Activated T-cell treated with anti-CD3 and anti-CD28 coated beads, Interleukin-2, amount 50 U/mL, for 4 hours (primary cell): ENCODE data around the gene PPDPF. TPM values are rescaled to one million over a fixed set of nuclear protein-coding genes. Genes with fewer than 3 reads are reported as not detected.

Source experiments
- ATAC-seq, 2 donors: fragments of 200-7000 bp; cut with Tn5 transposase; one replicate each; pipeline ENCODE4 v1.10.0; 2021
- DNase-seq: peaks from one replicate; pipeline ENCODE4 v3.0.0-alpha.2; 2020
- H3K27me3 Mint-ChIP-seq: one replicate; pipeline ENCODE4 v1.8.0; 2021; ENCODE audit warnings: low read depth, mixed read lengths
- H3K36me3 Mint-ChIP-seq: one replicate; pipeline ENCODE4 v1.8.0; 2022; ENCODE audit warnings: mixed read lengths; ENCODE audit not compliant: insufficient read depth
- H3K4me1 Mint-ChIP-seq: one replicate; pipeline ENCODE4 v1.8.0; 2021; ENCODE audit warnings: low read depth, mixed read lengths
- H3K4me3 Mint-ChIP-seq: one replicate; pipeline ENCODE4 v1.8.0; 2021; ENCODE audit warnings: mild to moderate bottlenecking, moderate library complexity, mixed read lengths
- H3K9me3 Mint-ChIP-seq: one replicate; pipeline ENCODE4 v1.8.0; 2021; ENCODE audit warnings: mixed read lengths
- total RNA-seq, 3 donors: library from RNA; stranded (reverse); gene quantifications; one replicate each; pipeline ENCODE4 v1.2.1, GENCODE V29; 2021

PPDPF gene
- total RNA-seq, 3 donors from 2014 or later, result 137 to 171 (median 165) TPM

DNA sequence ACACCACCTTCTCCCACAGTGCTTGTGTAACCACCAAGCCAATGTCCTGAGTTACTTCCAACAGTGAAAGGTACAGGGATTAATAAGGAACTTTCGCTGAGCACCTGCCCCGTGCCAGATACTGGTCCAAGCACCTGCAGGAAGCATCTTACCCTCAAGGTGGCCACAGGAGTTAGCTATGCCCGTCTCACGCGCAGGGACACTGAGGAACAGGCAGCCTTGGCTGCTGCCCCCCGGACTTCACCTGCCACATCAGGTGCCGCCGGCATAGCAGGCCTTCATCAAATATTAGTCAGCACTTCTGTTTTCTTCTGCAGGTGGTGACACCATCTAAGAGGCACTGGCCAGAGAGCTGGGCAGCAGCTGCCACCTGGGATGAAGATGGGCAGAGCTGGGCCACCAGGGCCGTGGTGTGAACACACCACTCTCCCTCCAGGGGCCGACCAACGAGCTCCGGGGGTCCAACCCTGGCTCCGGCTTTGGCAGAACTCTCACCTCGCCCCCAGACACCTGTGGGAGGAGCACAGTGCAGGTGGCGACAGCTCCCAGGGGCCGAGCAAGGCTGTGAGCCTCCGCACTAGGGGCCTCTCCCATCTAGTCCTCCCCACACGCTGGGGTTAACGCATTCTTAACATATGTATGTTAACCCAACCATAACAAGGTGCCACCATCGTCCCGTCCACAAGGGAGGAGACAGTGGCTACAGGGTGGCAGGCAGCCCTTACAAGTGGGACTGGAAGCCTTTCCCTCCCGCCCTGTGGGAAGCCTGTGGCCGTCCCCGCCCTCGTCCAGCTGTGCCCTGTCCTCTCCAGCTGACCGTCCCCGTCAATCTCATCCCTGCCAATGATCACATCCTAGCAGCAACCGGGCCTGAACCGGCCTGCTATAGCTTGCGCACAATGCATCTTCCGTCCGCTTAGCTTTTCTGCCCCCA, 2.9 kb upstream of the PPDPF start:
- Mint-ChIP-seq H3K9me3 (peaks cover 6% of the 10 kb centered on the region), H3K27me3 (peaks cover 14% of the 10 kb centered on the region), H3K4me1 (peaks cover 10% of the 10 kb centered on the region), H3K36me3 (peaks cover 2% of the 10 kb centered on the region), H3K4me3 (no peak overlapping the region)
- ATAC-seq (no peak), DNase-seq (no peak)

DNA sequence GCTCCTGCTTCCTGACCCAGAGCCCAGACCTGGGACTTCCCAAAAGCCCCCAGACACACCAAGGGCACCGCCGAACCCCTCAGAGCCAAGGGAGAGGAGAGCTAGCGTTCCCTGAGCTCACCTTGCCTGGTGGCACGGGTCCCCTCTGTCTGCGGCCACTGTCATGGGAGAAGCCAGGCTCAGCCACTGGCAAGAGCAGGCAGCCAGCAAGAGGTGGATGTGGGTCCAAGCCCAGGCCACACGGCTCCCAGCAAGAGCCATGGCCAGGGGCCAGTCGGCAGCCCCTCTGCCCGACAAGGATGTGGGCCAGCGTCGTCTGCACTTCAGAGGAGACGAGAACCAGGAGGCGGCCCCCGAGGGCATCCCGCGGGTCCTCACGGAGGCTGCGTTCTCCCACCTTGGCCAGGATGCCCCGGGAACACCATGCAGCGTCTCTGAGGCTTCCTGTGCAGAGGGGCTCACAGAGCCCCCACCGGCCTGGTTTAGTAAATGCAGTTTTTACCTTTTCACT, 2.2 kb upstream of the PPDPF start:
- Mint-ChIP-seq H3K27me3 (peaks cover 6% of the 10 kb centered on the region), H3K9me3 (peaks cover 6% of the 10 kb centered on the region), H3K4me3 (peak overlapping the region; percentile 48), H3K36me3 (peaks cover 2% of the 10 kb centered on the region), H3K4me1 (peaks cover 11% of the 10 kb centered on the region)
- DNase-seq (no peak), ATAC-seq (no peak)

GRCh38 chr20:63518946-63519667, 1.5 kb upstream of the PPDPF start:
- DNase-seq, result no peak
- ATAC-seq, result no peak
- peak overlapping the region; percentile 73 for H3K4me3 Mint-ChIP-seq
- peaks cover 13% of the 10 kb centered on the region for H3K4me1 Mint-ChIP-seq
- peaks cover 5% of the 10 kb centered on the region for H3K27me3 Mint-ChIP-seq
- peaks cover 7% of the 10 kb centered on the region for H3K36me3 Mint-ChIP-seq
- H3K9me3 Mint-ChIP-seq, result peaks cover 5% of the 10 kb centered on the region

DNA sequence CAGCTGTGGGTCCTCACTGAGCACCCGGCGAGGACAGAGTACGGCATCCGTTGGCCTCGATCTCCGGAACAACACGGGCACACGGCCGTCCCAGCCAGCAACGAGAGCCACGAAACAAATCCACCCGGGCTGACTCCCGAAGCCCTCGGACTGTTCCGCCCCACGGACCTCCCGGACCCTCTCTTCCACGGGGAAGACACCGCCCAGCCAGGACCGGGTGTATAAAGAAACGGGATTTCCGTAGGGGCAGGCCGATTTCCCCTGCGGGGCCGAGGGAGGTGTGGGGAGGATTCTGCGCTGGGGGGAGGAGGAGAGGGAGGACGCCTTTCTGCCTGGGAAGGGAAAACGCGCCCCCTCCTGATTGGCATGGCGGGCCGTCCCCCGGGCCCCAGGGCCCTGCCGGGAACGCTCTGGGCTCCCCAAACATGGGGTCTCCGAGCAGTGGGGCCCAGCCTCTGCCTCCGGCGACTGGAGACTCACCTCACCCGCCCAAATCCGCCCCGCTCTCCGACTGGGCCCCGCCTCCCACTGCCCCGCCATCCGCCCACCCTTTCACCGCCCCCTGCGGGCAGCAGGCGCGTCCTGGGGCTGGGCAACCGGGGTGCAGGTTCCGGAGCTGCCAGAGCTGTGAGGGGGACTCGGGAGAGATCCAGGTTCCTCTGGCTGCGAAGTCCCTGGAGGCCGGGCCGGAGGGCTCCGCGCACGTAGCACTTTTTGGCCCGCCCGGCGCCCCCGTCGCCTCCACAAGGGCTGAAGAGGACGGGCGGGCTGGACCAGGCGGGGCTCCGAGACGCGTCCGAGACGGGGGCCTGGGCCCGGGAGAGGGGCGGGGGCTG, 679 bp upstream of the PPDPF start:
- Mint-ChIP-seq H3K27me3 (peaks cover 3% of the 10 kb centered on the region), H3K9me3 (no peaks in the 10 kb centered on the region), H3K4me3 (peak overlapping the region; percentile 73), H3K36me3 (peaks cover 7% of the 10 kb centered on the region), H3K4me1 (peaks cover 15% of the 10 kb centered on the region)
- peak; percentile 44 to 45 for ATAC-seq
- DNase-seq, result peak; percentile 52

DNA sequence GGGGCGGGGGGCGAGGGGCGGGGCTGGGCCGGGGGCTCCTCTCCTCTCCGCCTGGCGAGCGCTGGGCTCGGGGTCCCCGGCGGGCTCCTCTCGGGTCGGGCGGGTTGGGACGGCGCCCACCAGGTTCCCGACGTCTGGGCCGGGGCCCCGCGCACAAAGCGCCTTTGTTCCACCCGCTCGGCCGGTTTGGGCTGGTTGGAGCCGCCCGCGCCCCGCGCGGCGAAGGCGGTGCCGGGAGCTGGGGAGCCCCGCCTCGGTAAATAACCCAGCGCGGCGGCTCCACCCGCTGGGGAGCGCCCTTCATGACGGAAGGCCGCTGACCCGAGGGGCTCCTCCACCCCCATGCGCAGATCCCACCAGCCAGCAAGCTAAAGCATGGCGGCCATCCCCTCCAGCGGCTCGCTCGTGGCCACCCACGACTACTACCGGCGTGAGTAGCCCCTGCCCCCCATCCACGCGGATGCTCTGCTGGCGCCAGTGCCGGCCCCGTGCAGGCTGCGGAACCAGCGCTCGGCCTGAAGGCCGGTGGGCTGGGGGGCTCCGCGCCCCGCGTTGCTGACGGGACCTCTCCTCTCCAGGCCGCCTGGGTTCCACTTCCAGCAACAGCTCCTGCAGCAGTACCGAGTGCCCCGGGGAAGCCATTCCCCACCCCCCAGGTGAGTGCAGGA, 503 bp downstream of the PPDPF start:
- H3K9me3 Mint-ChIP-seq, result no peaks in the 10 kb centered on the region
- H3K27me3 Mint-ChIP-seq, result no peaks in the 10 kb centered on the region
- peak; percentile 69 to 73 for ATAC-seq
- H3K36me3 Mint-ChIP-seq, result peaks cover 7% of the 10 kb centered on the region
- peaks cover 15% of the 10 kb centered on the region for H3K4me1 Mint-ChIP-seq
- peak overlapping the region; percentile 82 for H3K4me3 Mint-ChIP-seq
- peak; percentile 55 for DNase-seq

- Mint-ChIP-seq H3K27me3 (no peaks in the 10 kb centered on the region), H3K4me1 (peaks cover 15% of the 10 kb centered on the region), H3K9me3 (no peaks in the 10 kb centered on the region), H3K4me3 (peak overlapping the region; percentile 82), H3K36me3 (peaks cover 7% of the 10 kb centered on the region)
- ATAC-seq (no peak), DNase-seq (no peak)
These were observed 1.0 kb downstream of the PPDPF start for GRCh38 chr20:63521602-63522001.

- Mint-ChIP-seq H3K9me3 (no peaks in the 10 kb centered on the region), H3K4me3 (peak overlapping the region; percentile 54), H3K4me1 (peaks cover 15% of the 10 kb centered on the region), H3K36me3 (peaks cover 7% of the 10 kb centered on the region), H3K27me3 (no peaks in the 10 kb centered on the region)
- DNase-seq (no peak), ATAC-seq (no peak)
These were observed 1.7 kb downstream of the PPDPF start for GRCh38 chr20:63522091-63522868.

GRCh38 chr20:63522981-63523611, 2.5 kb downstream of the PPDPF start:
- Mint-ChIP-seq H3K4me1 (peaks cover 15% of the 10 kb centered on the region), H3K4me3 (peak overlapping the region; percentile 11), H3K9me3 (no peaks in the 10 kb centered on the region), H3K36me3 (peaks cover 7% of the 10 kb centered on the region), H3K27me3 (no peaks in the 10 kb centered on the region)
- DNase-seq (no peak), ATAC-seq (no peak)

GRCh38 chr20:63525185-63525584, 4.6 kb downstream of the PPDPF start:
- no peaks in the 10 kb centered on the region for H3K27me3 Mint-ChIP-seq
- DNase-seq, result no peak
- H3K36me3 Mint-ChIP-seq, result peaks cover 7% of the 10 kb centered on the region
- H3K4me1 Mint-ChIP-seq, result peaks cover 11% of the 10 kb centered on the region
- ATAC-seq, result no peak
- no peak overlapping the region for H3K4me3 Mint-ChIP-seq
- H3K9me3 Mint-ChIP-seq, result no peaks in the 10 kb centered on the region

DNA sequence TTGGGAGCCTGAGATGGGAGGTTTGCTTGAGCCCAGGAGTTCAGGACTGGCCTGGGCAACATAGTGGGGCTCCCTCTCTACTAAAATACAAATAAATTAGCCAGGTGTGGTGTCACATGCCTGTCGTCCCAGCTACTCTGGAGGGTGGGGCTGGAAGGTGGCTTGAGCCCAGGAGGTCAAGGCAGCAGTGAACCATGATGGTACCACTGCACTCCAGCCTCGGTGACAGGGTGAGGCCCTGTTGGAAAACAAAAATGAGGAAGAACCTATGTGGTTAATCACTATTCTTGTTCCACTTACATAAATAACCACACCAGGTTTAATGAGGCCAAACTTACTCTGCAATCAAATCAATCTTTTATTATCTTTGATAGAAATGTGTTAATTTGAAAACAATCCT, 5.4 kb downstream of the PPDPF start:
- DNase-seq (no peak), ATAC-seq (no peak)
- Mint-ChIP-seq H3K4me1 (peaks cover 11% of the 10 kb centered on the region), H3K36me3 (peaks cover 7% of the 10 kb centered on the region), H3K9me3 (no peaks in the 10 kb centered on the region), H3K27me3 (no peaks in the 10 kb centered on the region), H3K4me3 (no peak overlapping the region)

DNA sequence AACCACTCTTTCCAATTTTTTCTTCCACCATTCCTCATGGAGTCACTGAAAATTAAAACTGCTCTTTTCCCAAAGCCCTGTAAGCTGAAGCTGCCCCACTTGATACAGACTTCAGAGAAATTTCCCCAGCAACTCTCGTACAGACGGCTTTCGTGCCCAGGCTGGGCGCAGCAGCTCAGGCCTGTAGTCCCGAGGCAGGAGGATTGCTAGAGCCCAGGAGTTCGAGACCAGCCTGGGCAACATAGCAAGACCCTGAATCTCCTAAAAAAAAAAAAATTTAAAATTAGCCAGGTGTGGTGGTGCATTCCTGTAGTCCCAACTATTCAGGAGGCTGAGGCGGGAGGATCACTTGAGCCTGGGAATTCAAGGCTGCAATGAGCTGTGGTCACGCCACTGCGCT, 6.6 kb downstream of the PPDPF start:
- no peak for DNase-seq
- Mint-ChIP-seq H3K27me3 (no peaks in the 10 kb centered on the region), H3K4me3 (no peak overlapping the region)

DNA sequence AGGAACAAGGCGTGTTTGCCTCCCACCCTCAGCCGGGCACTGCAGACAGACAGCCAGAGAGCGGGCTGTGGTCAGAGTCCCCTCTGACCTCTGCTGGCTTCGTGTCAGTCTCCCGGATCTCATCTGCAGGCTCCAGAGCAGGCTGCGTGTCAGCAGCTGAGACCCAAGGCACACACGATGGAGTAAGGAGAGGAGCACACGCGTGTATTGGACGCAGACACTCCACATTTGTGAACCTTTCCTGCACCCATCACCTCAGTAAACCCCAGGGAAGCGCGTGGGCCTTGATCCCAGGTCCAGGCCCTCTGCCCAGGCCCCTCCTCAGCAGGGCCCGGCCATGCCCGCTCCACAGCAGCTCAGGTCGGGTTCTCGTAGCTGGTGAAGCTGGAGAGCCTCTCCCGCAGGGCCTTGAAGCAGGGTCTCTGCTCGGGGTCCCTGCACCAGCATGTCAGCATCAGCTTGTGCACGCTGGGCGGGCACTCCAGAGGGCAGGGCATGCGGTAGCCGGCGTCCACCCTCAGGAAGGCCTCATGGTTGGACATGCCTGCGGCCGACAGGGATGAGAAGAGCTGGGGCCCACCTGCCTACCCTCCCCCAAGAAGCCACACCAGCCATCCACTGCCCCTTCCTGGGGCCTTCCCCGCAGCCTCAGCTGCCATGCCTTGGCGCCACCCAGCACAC, 8.8 kb downstream of the PPDPF start:
- DNase-seq, result no peak
- no peak for ATAC-seq
- Mint-ChIP-seq H3K4me1 (peaks cover 4% of the 10 kb centered on the region), H3K9me3 (no peaks in the 10 kb centered on the region), H3K4me3 (no peak overlapping the region), H3K27me3 (no peaks in the 10 kb centered on the region), H3K36me3 (no peaks in the 10 kb centered on the region)

More for the DNA sequence above, 6.6 kb downstream of the PPDPF start:
- ATAC-seq, result no peak
- Mint-ChIP-seq H3K9me3 (no peaks in the 10 kb centered on the region), H3K36me3 (peaks cover 7% of the 10 kb centered on the region), H3K4me1 (peaks cover 10% of the 10 kb centered on the region)
